AG04450 (cell line): ENCODE data around the gene THEMIS2. TPM values are rescaled to one million over a fixed set of nuclear protein-coding genes. Genes with fewer than 3 reads are reported as not detected.

Experiments used
- CTCF ChIA-PET: fragments of 300-600, 350-600 bp; formaldehyde crosslinking; extraction: SDS; loops from one replicate; lab custom pipeline; 2022; ENCODE audit warnings: antibody characterized with exemption, inconsistent platforms; lab: Charles Lee
- POLR2A ChIA-PET: fragments of 350-600 bp; formaldehyde crosslinking; extraction: SDS; loops from one replicate; lab custom pipeline; 2021; ENCODE audit warnings: antibody characterized with exemption, inconsistent platforms; lab: Yijun Ruan, JAX
- DNase-seq: peaks from one replicate; pipeline ENCODE4 v3.0.0-alpha.2; 2011; ENCODE audit warnings: low read depth, low spot score
- H3K27ac ChIP-seq: one replicate; pipeline ENCODE4 v1.5.1; 2012; ENCODE audit warnings: low read depth, low read length, control low read depth
- H3K27me3 ChIP-seq: one replicate; pipeline ENCODE4 v1.6.0; 2012; ENCODE audit warnings: low read length; ENCODE audit not compliant: control insufficient read depth, insufficient read depth
- H3K4me3 ChIP-seq: 2 replicates; pipeline ENCODE4 v1.5.1; 2011; ENCODE audit warnings: mild to moderate bottlenecking, low read depth, low read length, control low read depth
- H3K9me3 ChIP-seq: 2 replicates; pipeline ENCODE4 v1.5.1; 2012; ENCODE audit warnings: low read length; ENCODE audit not compliant: control insufficient read depth, insufficient read depth
- polyA plus RNA-seq: library from polyadenylated mRNA; depleted of rRNA; stranded (reverse); fragments of >200 nt; gene quantifications from 2 replicates; pipeline ENCODE4 v1.2.3, GENCODE V29; 2011
- TF ChIP-seq, protein P1 (sequence below): IDR thresholded peaks from 2 replicates; pipeline ENCODE4 v1.5.1; 2011; ENCODE audit warnings: low read depth, low read length, control low read depth, inconsistent platforms

THEMIS2 gene
- polyA plus RNA-seq, 1 experiment: 13.0 TPM

DNA sequence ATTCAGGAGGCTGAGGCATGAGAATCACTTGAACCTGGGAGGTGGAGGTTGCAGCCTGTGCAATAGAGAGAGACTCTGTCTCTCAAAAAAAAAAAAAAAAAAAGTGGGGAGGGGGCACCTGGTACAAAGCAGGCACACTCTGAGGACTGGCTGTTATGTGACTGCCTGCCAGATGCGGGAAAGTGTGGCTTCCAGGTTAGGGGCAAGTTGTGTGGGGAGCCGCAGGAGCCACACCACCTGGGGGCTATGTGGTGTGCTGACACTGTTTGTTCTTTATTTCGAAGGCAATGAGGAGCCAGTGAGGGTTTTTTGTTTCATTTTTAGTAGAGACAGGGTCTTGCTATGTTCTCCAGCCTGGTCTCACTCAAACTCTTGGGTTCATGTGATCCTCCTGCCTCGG, 5.7 kb downstream of the THEMIS2 start:
- no peaks in the 10 kb centered on the region for H3K27me3 ChIP-seq
- no peak for DNase-seq
- TF ChIP-seq, protein P1, sequence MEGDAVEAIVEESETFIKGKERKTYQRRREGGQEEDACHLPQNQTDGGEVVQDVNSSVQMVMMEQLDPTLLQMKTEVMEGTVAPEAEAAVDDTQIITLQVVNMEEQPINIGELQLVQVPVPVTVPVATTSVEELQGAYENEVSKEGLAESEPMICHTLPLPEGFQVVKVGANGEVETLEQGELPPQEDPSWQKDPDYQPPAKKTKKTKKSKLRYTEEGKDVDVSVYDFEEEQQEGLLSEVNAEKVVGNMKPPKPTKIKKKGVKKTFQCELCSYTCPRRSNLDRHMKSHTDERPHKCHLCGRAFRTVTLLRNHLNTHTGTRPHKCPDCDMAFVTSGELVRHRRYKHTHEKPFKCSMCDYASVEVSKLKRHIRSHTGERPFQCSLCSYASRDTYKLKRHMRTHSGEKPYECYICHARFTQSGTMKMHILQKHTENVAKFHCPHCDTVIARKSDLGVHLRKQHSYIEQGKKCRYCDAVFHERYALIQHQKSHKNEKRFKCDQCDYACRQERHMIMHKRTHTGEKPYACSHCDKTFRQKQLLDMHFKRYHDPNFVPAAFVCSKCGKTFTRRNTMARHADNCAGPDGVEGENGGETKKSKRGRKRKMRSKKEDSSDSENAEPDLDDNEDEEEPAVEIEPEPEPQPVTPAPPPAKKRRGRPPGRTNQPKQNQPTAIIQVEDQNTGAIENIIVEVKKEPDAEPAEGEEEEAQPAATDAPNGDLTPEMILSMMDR: no peak
- ChIA-PET POLR2A (interaction anchor here (0.7 kb wide), 1 partner anchor 206 kb away, joined by 4 read pairs; no protein-coding TSS in a partner anchor), CTCF (no interaction called here)
- H3K27ac ChIP-seq: no peak overlapping the region
- no peak overlapping the region for H3K4me3 ChIP-seq
- no peaks in the 10 kb centered on the region; the same call in 1 of the 2 replicates for H3K9me3 ChIP-seq

DNA sequence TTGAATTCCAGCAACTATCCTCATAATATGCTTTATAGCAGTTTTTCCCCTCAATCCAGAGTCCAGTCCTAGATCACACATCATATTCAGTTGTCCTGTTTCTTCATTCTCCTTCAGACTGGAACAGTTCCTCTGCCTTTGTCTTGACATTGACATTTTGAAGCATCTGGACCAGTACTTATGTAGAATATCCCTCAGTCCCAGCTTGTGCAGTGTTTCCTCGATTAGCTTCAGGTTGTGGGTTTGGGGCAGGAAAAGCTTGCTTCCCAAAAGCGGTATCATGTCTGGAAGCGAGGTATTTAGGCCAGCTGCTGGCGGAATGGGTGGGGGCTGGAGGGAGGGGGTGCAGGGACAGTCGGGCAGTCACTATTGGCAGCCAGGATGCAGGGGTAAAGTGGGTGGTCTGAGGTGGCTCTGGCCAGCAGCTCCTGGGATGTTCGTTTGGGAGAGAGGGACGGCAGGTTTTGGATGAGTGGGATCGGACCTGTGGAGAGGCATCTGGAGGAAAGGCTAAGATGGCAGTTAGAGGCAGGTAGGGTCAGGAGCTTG, 6.5 kb downstream of the THEMIS2 start:
- Histone ChIP-seq H3K4me3 (no peak overlapping the region), H3K27me3 (no peaks in the 10 kb centered on the region), H3K27ac (no peak overlapping the region), H3K9me3 (no peaks in the 10 kb centered on the region; the same call in 1 of the 2 replicates)
- ChIA-PET POLR2A (interaction anchor here (0.5 kb wide), 1 partner anchor 26 kb away, joined by 3 read pairs; no protein-coding TSS in a partner anchor), CTCF (no interaction called here)
- TF ChIP-seq, protein P1: no peak
- no peak for DNase-seq

DNA sequence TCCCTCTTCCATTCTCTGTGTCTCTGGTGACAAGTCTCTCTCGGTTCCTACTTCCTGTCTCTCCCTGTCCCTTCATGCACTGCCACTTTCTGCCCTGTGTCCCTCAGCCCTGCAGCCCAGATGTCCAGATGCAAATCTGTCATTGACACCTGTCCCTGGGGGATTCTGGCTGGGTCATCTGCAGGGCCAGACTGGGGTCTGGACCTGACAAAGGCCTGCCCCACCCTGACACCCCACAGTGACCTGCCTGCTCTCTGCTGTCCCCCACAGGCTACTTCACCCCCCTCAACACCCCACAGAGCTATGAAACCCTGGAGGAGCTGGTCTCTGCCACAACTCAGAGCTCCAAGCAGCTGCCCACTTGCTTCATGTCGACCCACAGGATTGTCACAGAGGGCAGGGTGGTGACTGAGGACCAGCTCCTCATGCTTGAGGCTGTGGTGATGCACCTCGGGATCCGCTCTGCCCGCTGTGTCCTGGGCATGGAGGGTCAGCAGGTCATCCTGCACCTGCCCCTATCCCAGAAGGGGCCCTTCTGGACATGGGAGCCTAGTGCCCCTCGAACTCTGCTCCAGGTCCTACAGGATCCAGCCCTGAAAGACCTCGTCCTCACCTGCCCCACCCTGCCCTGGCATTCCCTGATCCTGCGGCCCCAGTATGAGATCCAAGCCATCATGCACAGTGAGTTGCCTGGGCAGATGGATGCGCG, 7.2 kb downstream of the THEMIS2 start:
- ChIA-PET CTCF (no interaction called here), POLR2A (interaction anchor here (0.5 kb wide), 1 partner anchor 25 kb away, joined by 3 read pairs; no protein-coding TSS in a partner anchor)
- DNase-seq: no peak

DNA sequence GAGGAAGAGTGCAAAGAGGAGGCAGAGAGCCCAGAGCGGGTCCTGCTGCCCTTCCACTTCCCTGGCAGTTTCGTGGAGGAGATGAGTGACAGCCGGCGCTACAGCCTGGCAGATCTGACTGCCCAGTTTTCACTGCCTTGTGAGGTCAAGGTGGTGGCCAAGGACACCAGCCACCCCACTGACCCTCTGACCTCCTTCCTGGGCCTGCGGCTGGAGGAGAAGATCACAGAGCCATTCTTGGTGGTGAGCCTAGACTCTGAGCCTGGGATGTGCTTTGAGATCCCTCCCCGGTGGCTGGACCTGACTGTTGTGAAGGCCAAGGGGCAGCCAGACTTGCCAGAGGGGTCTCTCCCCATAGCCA, 10.2 kb downstream of the THEMIS2 start:
- no peak for DNase-seq
- ChIA-PET CTCF (no interaction called here), POLR2A (no interaction called here)
- TF ChIP-seq, protein P1: no peak
- H3K9me3 ChIP-seq: no peaks in the 10 kb centered on the region; the same call in 1 of the 2 replicates
- H3K27ac ChIP-seq: no peak overlapping the region
- H3K27me3 ChIP-seq: no peaks in the 10 kb centered on the region
- H3K4me3 ChIP-seq: no peak overlapping the region

More for the DNA sequence above, 7.2 kb downstream of the THEMIS2 start:
- H3K27ac ChIP-seq: no peak overlapping the region
- no peaks in the 10 kb centered on the region; the same call in 1 of the 2 replicates for H3K9me3 ChIP-seq
- no peak overlapping the region for H3K4me3 ChIP-seq
- H3K27me3 ChIP-seq: no peaks in the 10 kb centered on the region
- TF ChIP-seq, protein P1: no peak

DNA sequence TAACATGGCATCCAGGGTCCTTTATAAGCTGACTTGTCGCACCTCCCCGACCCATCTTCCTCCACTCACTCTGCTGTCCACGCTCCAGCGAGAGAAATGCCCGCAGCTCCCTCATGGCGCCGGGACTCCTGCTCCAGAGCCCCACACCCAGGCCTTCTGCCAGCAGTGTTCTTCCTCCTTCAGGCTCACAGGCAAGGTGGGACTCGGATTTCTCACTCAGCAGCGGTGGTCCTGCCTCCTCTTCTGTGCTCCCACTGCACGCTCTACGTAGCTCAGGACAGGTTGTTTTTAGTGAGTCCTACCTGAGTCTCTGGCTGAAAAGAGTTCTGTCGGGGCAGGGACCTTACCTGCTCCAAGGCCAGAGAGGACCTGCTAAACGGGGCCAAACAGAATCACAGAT, 11.2 kb downstream of the THEMIS2 start:
- POLR2A ChIA-PET: no interaction called here
- CTCF ChIA-PET: no interaction called here
- H3K27ac ChIP-seq: no peak overlapping the region

More for the DNA sequence above, 11.2 kb downstream of the THEMIS2 start:
- Histone ChIP-seq H3K27me3 (no peaks in the 10 kb centered on the region), H3K4me3 (no peak overlapping the region), H3K9me3 (no peaks in the 10 kb centered on the region; the same call in 1 of the 2 replicates)
- no peak for DNase-seq
- TF ChIP-seq, protein P1: no peak
